ENCODE data around the gene APBA2. TPM values are rescaled to one million over a fixed set of nuclear protein-coding genes. Genes with fewer than 3 reads are reported as not detected.

APBA2 gene
- total and polyA plus RNA-seq, 2 of the 4 experiments (the other 2 are of a cell fraction), result 21.7 to 33.0 TPM

GRCh38 chr15:29058903-29059539 lies 173.2 kb downstream of the APBA2 start:
- ATAC-seq (ENCODE audit: low read depth) (no peak), DNase-seq (no peak)
- dilution Hi-C loops (cut with HindIII; ENCODE audit: low sequenced_read_pairs, unreplicated experiment), result no loop called here
- peaks cover 7 to 33% of the 10 kb centered on the region in 2 experiments; a peak in 3 of 4 replicates for H3K79me1 ChIP-seq (ENCODE audit: low read depth in 1 of 2, low read length in 2 of 2)
- H3K9me3 ChIP-seq (ENCODE audit: control insufficient read depth, insufficient read depth, low read length), result 0 out of 2 replicates have a peak, but pooled peaks cover 2% of the 10 kb centered on the region
- no peak overlapping the region for H2BK15ac ChIP-seq (ENCODE audit: low read depth, low read length)
- H2BK5ac ChIP-seq (ENCODE audit: low read depth, low read length, poor library complexity, severe bottlenecking), result no peak overlapping the region
- ChIA-PET POLR2A (ENCODE audit: unreplicated experiment) (no interaction called here), CTCF (interaction anchor here (1.5 kb wide), 1 partner anchor 8 kb away, joined by 3 read pairs; no protein-coding TSS in a partner anchor)
- H3K27me3 ChIP-seq (ENCODE audit: control insufficient read depth, insufficient read depth, low read length), result no peaks in the 10 kb centered on the region
- no TSS peak for BruUV-seq (replicated peaks)
- WGBS, 2 experiments (ENCODE audit: extremely low coverage in 2 of 2, insufficient read length in 1 of 2), result 90% methylated on average over 2 of the region's 6 CpGs; no CpG with 5 or more reads in 1 of the 2 experiments
- H3K56ac ChIP-seq (ENCODE audit: extremely low read depth, insufficient read depth, low read length), result no peak overlapping the region
- H4K20me1 ChIP-seq (ENCODE audit: insufficient read depth, low read length), result peaks cover 15% of the 10 kb centered on the region
- H2BK120ac ChIP-seq (ENCODE audit: low read depth, low read length), result no peak overlapping the region
- H3K9ac ChIP-seq (ENCODE audit: low read depth, low read length), result no peak overlapping the region
- no peak overlapping the region for H3K4ac ChIP-seq (ENCODE audit: low read depth, low read length)
- no peak overlapping the region for H2BK20ac ChIP-seq (ENCODE audit: low read depth, low read length)
- no peak overlapping the region for H2AK5ac ChIP-seq (ENCODE audit: low read depth, low read length)
- H3K9me1 ChIP-seq (ENCODE audit: insufficient read depth, low read length), result peaks cover 2% of the 10 kb centered on the region; the same call in 1 of the 2 replicates
- no peak overlapping the region for H4K8ac ChIP-seq (ENCODE audit: low read depth in 2 of 2, low read length in 2 of 2)
- H3K4me2 ChIP-seq (ENCODE audit: low read depth, low read length), result no peak overlapping the region
- no peak overlapping the region for H3K4me3 ChIP-seq (ENCODE audit: insufficient read depth, low read depth, low read length)
- no peaks in the 10 kb centered on the region for H3K4me1 ChIP-seq (ENCODE audit: control insufficient read depth, insufficient read depth, low read length)
- H4K5ac ChIP-seq (ENCODE audit: low read depth, low read length), result no peak overlapping the region
- H3K36me3 ChIP-seq (ENCODE audit: control insufficient read depth, insufficient read depth, low read length), result no peaks in the 10 kb centered on the region
- no peak for TF ChIP-seq RFX5 (IDR thresholded peaks at IDR 0.05; ENCODE audit: low read depth, low read length)
- no peak for TF ChIP-seq ELK1 (IDR thresholded peaks at IDR 0.05; ENCODE audit: borderline replicate concordance, low read depth, low read length)
- TF ChIP-seq FOS (IDR thresholded peaks at IDR 0.05; ENCODE audit: low read depth, low read length), result no peak
- no peak for TF ChIP-seq RAD21 (IDR thresholded peaks at IDR 0.05; ENCODE audit: low read length)
- TF ChIP-seq CTCF (conservative IDR thresholded peaks at IDR 0.05; ENCODE audit: low read depth, low read length), result no peak
- H2AK9ac ChIP-seq (replicated peaks; ENCODE audit: low read depth, low read length, poor library complexity), result no peak overlapping the region
- no peak overlapping the region for H2AFZ ChIP-seq (replicated peaks; ENCODE audit: low read length, poor library complexity)
- no peak overlapping the region for H3K14ac ChIP-seq (replicated peaks; ENCODE audit: low read depth, low read length)
- no peak overlapping the region for H3K23ac ChIP-seq (ENCODE audit: low read depth, low read length)
- no peak overlapping the region for H4K91ac ChIP-seq (ENCODE audit: insufficient read depth, low read depth, low read length)
- intact Hi-C loops (cut with micrococcal nuclease), result no loop called here
- in situ Hi-C loops (cut with MboI; ENCODE audit: low sequenced_read_pairs), result no loop called here
- no peak overlapping the region for H3K18ac ChIP-seq (ENCODE audit: low read depth, low read length)
- no peak overlapping the region for H3K27ac ChIP-seq (ENCODE audit: insufficient read depth, low read length)
